Erythroblast (primary cell): ENCODE results near the gene GPR152.

ENCODE experiments used
- GATA1 ChIP-seq: IDR thresholded peaks from 2 replicates; pipeline ENCODE4 v1.6.1; 2011; ENCODE audit warnings: low read depth, mild to moderate bottlenecking, control low read depth, low read length, moderate library complexity
- POLR2A ChIP-seq: IDR thresholded peaks from 2 replicates; pipeline ENCODE4 v1.6.1; 2011; ENCODE audit warnings: mild to moderate bottlenecking, low read length

DNA sequence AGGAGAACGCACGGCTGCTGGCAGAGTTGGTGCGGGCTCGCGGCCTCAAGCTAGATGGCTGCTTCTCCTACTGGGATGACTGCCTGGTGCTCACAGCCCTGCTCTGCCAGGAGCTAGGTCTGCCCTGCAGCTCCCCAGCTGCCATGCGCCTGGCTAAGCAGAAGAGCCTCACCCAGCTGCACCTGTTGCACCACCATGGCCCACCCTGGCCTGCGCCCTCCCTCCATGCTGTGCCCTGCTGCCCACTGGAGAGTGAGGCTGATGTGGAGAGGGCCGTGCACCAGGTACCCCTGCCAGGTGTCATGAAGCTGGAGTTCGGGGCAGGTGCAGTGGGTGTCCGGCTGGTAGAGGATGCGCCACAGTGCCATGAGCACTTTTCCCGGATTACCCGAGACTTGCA, 29.1 kb downstream of the GPR152 start:
- TF ChIP-seq POLR2A (no peak), GATA1 (no peak)
